GM12878 (cell line): ENCODE data around the gene ATXN1. TPM values are rescaled to one million over a fixed set of nuclear protein-coding genes. Genes with fewer than 3 reads are reported as not detected.
A peak's percentile ranks its signal among the peaks of the same experiment; 100 is the strongest.

Experiments
- ATAC-seq: fragments of 200-7000 bp; cut with Tn5 transposase; 3 replicates; pipeline ENCODE4 v1.9.1; 2020; ENCODE audit warnings: mild to moderate bottlenecking, moderate library complexity
- BruUV-seq: library from RNA; stranded (reverse); fragments of 400-500 nt; replicated peaks from 2 replicates; lab custom pipeline; 2021; lab: Mats Ljungman, UMichigan
- CTCF ChIA-PET: fragments of 300-600 bp; sonication (Branson Sonifier 250); formaldehyde crosslinking; extraction: SDS; loops from one replicate; lab custom pipeline; 2021; ENCODE audit warnings: inconsistent platforms; lab: Yijun Ruan, JAX
- POLR2A ChIA-PET: fragments of 350-600 bp; formaldehyde crosslinking; extraction: SDS; loops from one replicate; lab custom pipeline; 2021; ENCODE audit warnings: inconsistent platforms; lab: Charles Lee
- RAD21 ChIA-PET: fragments of 300-600 bp; sonication (Branson Sonifier 250); formaldehyde crosslinking; loops from one replicate; lab custom pipeline; 2023; ENCODE audit warnings: antibody characterized with exemption; ENCODE audit not compliant: unreplicated experiment; lab: Charles Lee
- SMC1A ChIA-PET: fragments of 300-600 bp; sonication (Branson Sonifier 250); formaldehyde crosslinking; loops from one replicate; lab custom pipeline; 2023; ENCODE audit not compliant: unreplicated experiment, uncharacterized antibody; lab: Charles Lee
- DNase-seq: peaks from one replicate; pipeline ENCODE4 v3.0.0-alpha.2; 2011; ENCODE audit warnings: low read depth, low spot score
- FAIRE-seq: peaks from 3 replicates; lab custom pipeline; 2011; peaks lifted over from hg19 to GRCh38; lab: Jason Lieb, UNC
- H2AFZ ChIP-seq: 2 replicates; pipeline ENCODE4 v1.6.0; 2011; ENCODE audit warnings: low read depth, low read length, control low read depth; ENCODE audit not compliant: control insufficient read depth
- H3K27ac ChIP-seq: 2 replicates; pipeline ENCODE4 v1.5.1; 2011; ENCODE audit warnings: control low read depth; ENCODE audit not compliant: control insufficient read depth, insufficient read depth
- H3K27me3 ChIP-seq, 2 experiments: replicated peaks in 1 of 2; 2 replicates each; pipeline versions ENCODE4 v1.6.0 to v1.6.1; 2011; ENCODE audit warnings: low read length in 1 of 2; ENCODE audit not compliant: control insufficient read depth in 2 of 2, insufficient read depth in 2 of 2
- H3K36me3 ChIP-seq, 2 experiments: 2 replicates each; pipeline ENCODE4 v1.5.1; 2011; ENCODE audit warnings: low read length in 1 of 2; ENCODE audit not compliant: control insufficient read depth in 2 of 2, insufficient read depth in 2 of 2
- H3K4me1 ChIP-seq: 2 replicates; pipeline ENCODE4 v1.6.1; 2011; ENCODE audit warnings: mild to moderate bottlenecking, low read length, moderate library complexity, mixed read lengths; ENCODE audit not compliant: control insufficient read depth, insufficient read depth
- H3K4me2 ChIP-seq: 2 replicates; pipeline ENCODE4 v1.6.0; 2011; ENCODE audit warnings: control low read depth; ENCODE audit not compliant: control insufficient read depth, insufficient read depth
- H3K4me3 ChIP-seq: fragments of 200-600 bp; sonication (generic); 2 replicates; pipeline ENCODE4 v1.5.1; 2016
- H3K79me2 ChIP-seq: 2 replicates; pipeline ENCODE4 v1.6.0; 2011; ENCODE audit warnings: low read length; ENCODE audit not compliant: control insufficient read depth, insufficient read depth
- H3K9ac ChIP-seq: 2 replicates; pipeline ENCODE4 v1.8.0; 2011; ENCODE audit warnings: low read length, control low read depth, mixed read lengths; ENCODE audit not compliant: control insufficient read depth, insufficient read depth
- H3K9me3 ChIP-seq: replicated peaks from 3 replicates; pipeline ENCODE4 v1.5.1; 2011; ENCODE audit warnings: mild to moderate bottlenecking, low read length; ENCODE audit not compliant: control insufficient read depth, insufficient read depth
- H4K20me1 ChIP-seq: 2 replicates; pipeline ENCODE4 v1.6.0; 2011; ENCODE audit not compliant: control insufficient read depth, insufficient read depth
- CREM ChIP-seq: IDR thresholded peaks from 2 replicates; pipeline ENCODE4 v1.6.1; 2014; ENCODE audit warnings: antibody characterized with exemption, low read depth
- EED ChIP-seq: sonication (generic); IDR thresholded peaks from 2 replicates; pipeline ENCODE4 v1.6.1; 2016; ENCODE audit warnings: antibody characterized with exemption, low read depth
- FOXM1 ChIP-seq: IDR thresholded peaks from 2 replicates; pipeline ENCODE4 v1.6.1; 2012; ENCODE audit warnings: low read depth, mild to moderate bottlenecking, inconsistent platforms, low read length, moderate library complexity
- GABPA ChIP-seq: IDR thresholded peaks from 2 replicates; pipeline ENCODE4 v1.6.1; 2014; ENCODE audit warnings: antibody characterized with exemption, low read depth, mild to moderate bottlenecking, inconsistent platforms
- IRF3 ChIP-seq: fragments of 450-650 bp; IDR thresholded peaks from 2 replicates; pipeline ENCODE4 v1.6.1; 2014; ENCODE audit warnings: mild to moderate bottlenecking
- IRF5 ChIP-seq: fragments of 450-650 bp; IDR thresholded peaks from 2 replicates; pipeline ENCODE4 v1.6.1; 2017; ENCODE audit warnings: borderline replicate concordance
- KLF5 ChIP-seq: fragments of 450-650 bp; IDR thresholded peaks from 2 replicates; pipeline ENCODE4 v1.6.1; 2014; ENCODE audit warnings: mild to moderate bottlenecking; ENCODE audit not compliant: partially characterized antibody
- MEF2A ChIP-seq: IDR thresholded peaks from 2 replicates; pipeline ENCODE4 v1.6.1; 2011; ENCODE audit warnings: low read depth, mild to moderate bottlenecking, low read length, moderate library complexity; ENCODE audit not compliant: insufficient read depth
- MTA3 ChIP-seq: IDR thresholded peaks from 2 replicates; pipeline ENCODE4 v1.6.1; 2012; ENCODE audit warnings: low read length, inconsistent platforms, borderline replicate concordance
- NBN ChIP-seq: fragments of 450-650 bp; IDR thresholded peaks from 2 replicates; pipeline ENCODE4 v1.6.1; 2016
- NFYB ChIP-seq: IDR thresholded peaks from 2 replicates; pipeline ENCODE4 v1.6.1; 2011; ENCODE audit warnings: low read depth, mild to moderate bottlenecking, low read length, improper control_type of control experiment, moderate library complexity; ENCODE audit not compliant: insufficient read depth
- PAX5 ChIP-seq: IDR thresholded peaks from 2 replicates; pipeline ENCODE4 v1.6.1; 2011; ENCODE audit warnings: low read depth, low read length, borderline replicate concordance
- POU2F2 ChIP-seq: IDR thresholded peaks from 3 replicates; pipeline ENCODE4 v1.6.1; 2011; ENCODE audit warnings: low read depth, mild to moderate bottlenecking, low read length, borderline replicate concordance
- SPI1 ChIP-seq: IDR thresholded peaks from 2 replicates; pipeline ENCODE4 v1.6.1; 2011; ENCODE audit warnings: low read depth, mild to moderate bottlenecking, low read length, moderate library complexity, borderline replicate concordance; ENCODE audit not compliant: insufficient read depth
- TCF3 ChIP-seq: IDR thresholded peaks from 2 replicates; pipeline ENCODE4 v1.6.1; 2012; ENCODE audit warnings: low read depth, mild to moderate bottlenecking, low read length, borderline replicate concordance; ENCODE audit not compliant: insufficient read depth
- USF1 ChIP-seq: IDR thresholded peaks from 2 replicates; pipeline ENCODE4 v1.6.1; 2011; ENCODE audit warnings: borderline replicate concordance, low read depth, mild to moderate bottlenecking, moderate library complexity, mixed read lengths, low read length; ENCODE audit not compliant: insufficient read depth; ENCODE audit errors: extremely low read length
- ZNF207 ChIP-seq: fragments of 450-650 bp; IDR thresholded peaks from 2 replicates; pipeline ENCODE4 v1.6.1; 2014; ENCODE audit warnings: antibody characterized with exemption, mild to moderate bottlenecking, borderline replicate concordance
- ZNF24 ChIP-seq: fragments of 450-650 bp; IDR thresholded peaks from 2 replicates; pipeline ENCODE4 v1.6.1; 2017; ENCODE audit warnings: antibody characterized with exemption, mild to moderate bottlenecking
- WGBS: methylation state at CpG from one replicate; pipeline ENCODE4 v1.1.6; 2016; ENCODE audit warnings: low lambda C conversion rate; ENCODE audit not compliant: insufficient replicate concordance, insufficient coverage; ENCODE audit errors: missing lambda C conversion rate; 5-methylcytosine and 5-hydroxymethylcytosine counted together
- in situ Hi-C: fragments of 300-500 bp; cut with MboI; formaldehyde crosslinking; loops from 9 replicates; pipeline ENCODE4 v1.14.3; 2018; ENCODE audit warnings: mixed read lengths
- intact Hi-C: fragments of 100-400 bp; cut with micrococcal nuclease; formaldehyde crosslinking; loops from one replicate; pipeline ENCODE4 v1.14.2; 2022; ENCODE audit not compliant: unreplicated experiment
- polyA plus RNA-seq, 11 experiments: library from polyadenylated mRNA; depleted of rRNA in 4 of 11; unstranded in 6 of 11; stranded (reverse) in 5 of 11; fragments of >200 nt; fragmentation: Nextera tagmentation in 4 of 11; fragmentation: Illumina TruSeq in 1 of 11; extraction: Ambion mirVana in 4 of 11; extraction: Trizol in 1 of 11; gene quantifications; 1 replicate in 1 of 11; 2 replicates in 10 of 11; pipeline versions ENCODE4 v1.2.1 to v1.2.3, GENCODE V29; 2011 to 2016; ENCODE audit warnings: inconsistent platforms in 2 of 11, missing spikeins in 2 of 11, low read depth in 1 of 11
- total RNA-seq, 4 experiments: library from RNA; depleted of rRNA in 3 of 4; stranded (reverse); fragments of >200 nt in 3 of 4; fragmentation: Illumina TruSeq in 1 of 4; extraction: Trizol in 1 of 4; gene quantifications; 2 replicates each; pipeline versions ENCODE4 v1.2.1 to v1.2.3, GENCODE V29; 2013 to 2021

The ATXN1 gene
- total and polyA plus RNA-seq, 10 of the 15 experiments (the other 5 are each of a cell fraction or from before 2014, with no cell fraction given): 12.2 to 51.2 (median 20.5) TPM

- no peaks in the 10 kb centered on the region for H3K9me3 ChIP-seq
- no peak for DNase-seq
- peak overlapping the region; percentile 40; the same call in 1 of the 2 replicates for H3K4me3 ChIP-seq
- 6% methylated on average over 12 of the region's 12 CpGs for WGBS
- ChIA-PET SMC1A (interaction anchor here (0.7 to 4.2 kb wide), 29 partner anchors 9 to 429 kb away, joined by 3 to 28 read pairs (median 3); no protein-coding TSS in a partner anchor), POLR2A (interaction anchor here (0.7 to 1.6 kb wide), 6 partner anchors 13 to 888 kb away, joined by 3 to 6 read pairs (median 4); no protein-coding TSS in a partner anchor), CTCF (interaction anchor here (0.6 to 5.1 kb wide), 19 partner anchors 12 to 380 kb away, joined by 3 to 28 read pairs (median 4); partner anchors contain the start of gene ATXN1), RAD21 (interaction anchor here (0.7 to 3.4 kb wide), 21 partner anchors 13 to 407 kb away, joined by 3 to 17 read pairs (median 5); partner anchors contain the start of gene ATXN1)
- no peaks in the 10 kb centered on the region for H3K27me3 ChIP-seq
- no TSS peak for BruUV-seq
- H3K79me2 ChIP-seq: no peaks in the 10 kb centered on the region
- no peak for FAIRE-seq
- peak; percentile 88 for ATAC-seq
- no peaks in the 10 kb centered on the region for H3K36me3 ChIP-seq
- no peak overlapping the region; the same call in 1 of the 2 replicates for H2AFZ ChIP-seq
- no peak overlapping the region for H3K9ac ChIP-seq
- in situ Hi-C loops: no loop called here
- H3K4me2 ChIP-seq: peak overlapping the region; percentile 64
- peaks cover 20% of the 10 kb centered on the region for H3K4me1 ChIP-seq
- peaks cover 3% of the 10 kb centered on the region; the same call in 1 of the 2 replicates for H4K20me1 ChIP-seq
- H3K27ac ChIP-seq: peak overlapping the region; percentile 40
- intact Hi-C loops: loop anchor here (2.0 to 5.0 kb wide), 4 partner anchors 50 to 200 kb away; partner anchors contain the start of gene ATXN1
- TF ChIP-seq IRF5 (no peak), ZNF207 (no peak), EED (no peak), POU2F2 (0 out of 3 replicates have a peak, but pooled peaks have one; percentile 28), USF1 (no peak), CREM (peak; percentile 47; the same call in 1 of the 2 replicates), IRF3 (no peak), GABPA (0 out of 2 replicates have a peak, but pooled peaks have one; percentile 24), ZNF24 (0 out of 2 replicates have a peak, but pooled peaks have one; percentile 44), NFYB (no peak), SPI1 (peak; percentile 43; the same call in 1 of the 2 replicates), TCF3 (no peak), MTA3 (peak; percentile 77; the same call in 1 of the 2 replicates), NBN (peak; percentile 42; the same call in 1 of the 2 replicates), MEF2A (0 out of 2 replicates have a peak, but pooled peaks have one; percentile 12), FOXM1 (no peak; the same call in 1 of the 2 replicates), KLF5 (no peak), PAX5 (peak; percentile 48; the same call in 1 of the 2 replicates)
Measured at GRCh38 chr6:16712255-16712930, 48.9 kb downstream of the ATXN1 start.
